WTC11 (cell line): ENCODE data around the gene TCHP. TPM values are rescaled to one million over a fixed set of nuclear protein-coding genes. Genes with fewer than 3 reads are reported as not detected.

Experiments
- ATAC-seq: fragments of 200-7000 bp; cut with Tn5 transposase; 2 replicates; pipeline ENCODE4 v1.10.0; 2021; ENCODE audit warnings: mild to moderate bottlenecking, moderate library complexity
- CTCF ChIA-PET: fragments of 300-600 bp; sonication (Branson Sonifier 250); formaldehyde crosslinking; loops from one replicate; lab custom pipeline; 2021; ENCODE audit warnings: antibody characterized with exemption; lab: Charles Lee
- POLR2A ChIA-PET: fragments of 350-600 bp; sonication (Branson Sonifier 250); formaldehyde crosslinking; loops from one replicate; lab custom pipeline; 2021; ENCODE audit warnings: antibody characterized with exemption; lab: Charles Lee
- DNase-seq: peaks from one replicate; pipeline ENCODE4 v3.0.0; 2021; ENCODE audit warnings: low spot score
- H3K27ac Mint-ChIP-seq: 2 replicates; pipeline ENCODE4 v1.8.0; 2021; ENCODE audit warnings: mixed read lengths
- H3K27me3 Mint-ChIP-seq: 2 replicates; pipeline ENCODE4 v1.8.0; 2021; ENCODE audit warnings: low read depth, mild to moderate bottlenecking, moderate library complexity, mixed read lengths
- H3K36me3 Mint-ChIP-seq: 2 replicates; pipeline ENCODE4 v1.8.0; 2021; ENCODE audit warnings: mixed read lengths
- H3K4me1 Mint-ChIP-seq: 2 replicates; pipeline ENCODE4 v1.8.0; 2022; ENCODE audit warnings: mixed read lengths
- H3K4me3 Mint-ChIP-seq: 2 replicates; pipeline ENCODE4 v1.8.0; 2021; ENCODE audit warnings: mild to moderate bottlenecking, moderate library complexity, mixed read lengths
- H3K9me3 Mint-ChIP-seq: 2 replicates; pipeline ENCODE4 v1.8.0; 2021; ENCODE audit warnings: mixed read lengths
- CBFB ChIP-seq: sonication (generic); formaldehyde crosslinking; IDR thresholded peaks from 2 replicates; pipeline ENCODE4 v1.8.1; 2022; ENCODE audit warnings: mild to moderate bottlenecking, low read depth, missing genetic modification reagents
- ERG ChIP-seq: fragments of 250-450 bp; sonication (Bioruptor Pico); IDR thresholded peaks from 2 replicates; pipeline ENCODE4 v1.8.0; 2021; ENCODE audit warnings: mild to moderate bottlenecking
- FOXJ3 ChIP-seq: sonication (generic); formaldehyde crosslinking; IDR thresholded peaks from 2 replicates; pipeline ENCODE4 v1.9.0; 2021; ENCODE audit warnings: missing genetic modification reagents, mild to moderate bottlenecking, borderline replicate concordance
- FOXP4 ChIP-seq: sonication (generic); formaldehyde crosslinking; IDR thresholded peaks from 2 replicates; pipeline ENCODE4 v1.8.0; 2022; ENCODE audit warnings: mild to moderate bottlenecking, missing genetic modification reagents
- GTF2I ChIP-seq: fragments of 250-450 bp; sonication (Bioruptor Pico); conservative IDR thresholded peaks from 2 replicates; pipeline ENCODE4 v1.4.0; 2021; ENCODE audit warnings: mild to moderate bottlenecking
- JAZF1 ChIP-seq: fragments of 250-450 bp; sonication (Bioruptor Pico); IDR thresholded peaks from 2 replicates; pipeline ENCODE4 v1.9.0; 2021; ENCODE audit warnings: moderate library complexity, mild to moderate bottlenecking, inconsistent platforms
- KAT7 ChIP-seq: sonication (generic); formaldehyde crosslinking; IDR thresholded peaks from 2 replicates; pipeline ENCODE4 v1.8.1; 2023; ENCODE audit warnings: missing genetic modification reagents, mild to moderate bottlenecking, borderline replicate concordance
- MYBL2 ChIP-seq: sonication (generic); formaldehyde crosslinking; IDR thresholded peaks from 2 replicates; pipeline ENCODE4 v1.8.1; 2023; ENCODE audit warnings: mild to moderate bottlenecking, moderate library complexity, missing genetic modification reagents
- NFYB ChIP-seq: sonication (generic); formaldehyde crosslinking; conservative IDR thresholded peaks from 2 replicates; pipeline ENCODE4 v1.8.0; 2022; ENCODE audit warnings: low read depth, missing genetic modification reagents
- NR1H2 ChIP-seq: sonication (generic); formaldehyde crosslinking; IDR thresholded peaks from 2 replicates; pipeline ENCODE4 v1.9.0; 2021; ENCODE audit warnings: mild to moderate bottlenecking, moderate library complexity, missing genetic modification reagents
- NR3C1 ChIP-seq: sonication (generic); formaldehyde crosslinking; conservative IDR thresholded peaks from 2 replicates; pipeline ENCODE4 v1.8.1; 2023; ENCODE audit warnings: low read depth, mild to moderate bottlenecking, missing genetic modification reagents
- PRRX2 ChIP-seq: fragments of 250-450 bp; sonication (Bioruptor Pico); IDR thresholded peaks from 2 replicates; pipeline ENCODE4 v1.8.0; 2021; ENCODE audit warnings: mild to moderate bottlenecking
- RORB ChIP-seq: fragments of 250-450 bp; sonication (Bioruptor Pico); IDR thresholded peaks from 2 replicates; pipeline ENCODE4 v1.9.0; 2021; ENCODE audit warnings: mild to moderate bottlenecking
- SMAD3 ChIP-seq: sonication (generic); formaldehyde crosslinking; IDR thresholded peaks from 2 replicates; pipeline ENCODE4 v1.8.0; 2022; ENCODE audit warnings: missing genetic modification reagents, mild to moderate bottlenecking, borderline replicate concordance
- SMAD4 ChIP-seq: sonication (generic); formaldehyde crosslinking; IDR thresholded peaks from 2 replicates; pipeline ENCODE4 v1.8.0; 2022; ENCODE audit warnings: mild to moderate bottlenecking, missing genetic modification reagents
- USF2 ChIP-seq: sonication (generic); formaldehyde crosslinking; IDR thresholded peaks from 2 replicates; pipeline ENCODE4 v1.8.1; 2023; ENCODE audit warnings: mild to moderate bottlenecking, missing genetic modification reagents, moderate library complexity
- ZBTB21 ChIP-seq: sonication (generic); formaldehyde crosslinking; IDR thresholded peaks from 2 replicates; pipeline ENCODE4 v1.8.1; 2023; ENCODE audit warnings: mild to moderate bottlenecking, missing genetic modification reagents, borderline replicate concordance
- ZNF138 ChIP-seq: sonication (generic); formaldehyde crosslinking; conservative IDR thresholded peaks from 2 replicates; pipeline ENCODE4 v1.8.1; 2022; ENCODE audit warnings: mild to moderate bottlenecking, moderate library complexity, missing genetic modification reagents
- ZNF396 ChIP-seq: fragments of 250-450 bp; sonication (Bioruptor Pico); IDR thresholded peaks from 2 replicates; pipeline ENCODE4 v1.8.0; 2021; ENCODE audit warnings: mild to moderate bottlenecking, moderate library complexity, borderline replicate concordance
- ZNF416 ChIP-seq: fragments of 250-450 bp; sonication (Bioruptor Pico); IDR thresholded peaks from 2 replicates; pipeline ENCODE4 v1.9.0; 2021; ENCODE audit warnings: mild to moderate bottlenecking, inconsistent platforms
- ZNF423 ChIP-seq: fragments of 250-450 bp; sonication (Bioruptor Pico); IDR thresholded peaks from 2 replicates; pipeline ENCODE4 v2.1.2; 2022; ENCODE audit warnings: mild to moderate bottlenecking, moderate library complexity
- ZNF532 ChIP-seq: fragments of 250-450 bp; sonication (Bioruptor Pico); IDR thresholded peaks from 2 replicates; pipeline ENCODE4 v1.9.0; 2021; ENCODE audit warnings: mild to moderate bottlenecking, borderline replicate concordance
- total RNA-seq: library from RNA; stranded (reverse); gene quantifications from 3 replicates; pipeline ENCODE4 v1.2.3, GENCODE V29; 2021
- TF ChIP-seq, protein P1 (sequence below): sonication (generic); formaldehyde crosslinking; IDR thresholded peaks from 2 replicates; pipeline ENCODE4 v1.8.0; 2022; ENCODE audit warnings: mild to moderate bottlenecking, missing genetic modification reagents

Gene TCHP
- total RNA-seq, 1 experiment from 2014 or later = 7.9 TPM

- no peak for TF ChIP-seq ZNF423 (CRISPR knock-in tag)
- no peak for TF ChIP-seq NFYB (CRISPR knock-in tag)
- no peak for TF ChIP-seq ERG
- TF ChIP-seq USF2 = no peak
- TF ChIP-seq CBFB = no peak
- TF ChIP-seq NR1H2 (CRISPR knock-in tag) = no peak
- no peak for TF ChIP-seq ZNF416 (CRISPR knock-in tag)
- TF ChIP-seq MYBL2 (CRISPR knock-in tag) = no peak
- TF ChIP-seq ZBTB21 (CRISPR knock-in tag) = no peak
- peaks cover 36% of the 10 kb centered on the region for H3K36me3 Mint-ChIP-seq
- no peak for ATAC-seq
- POLR2A ChIA-PET = no interaction called here
- H3K27me3 Mint-ChIP-seq = no peaks in the 10 kb centered on the region
- H3K9me3 Mint-ChIP-seq = peaks cover 5% of the 10 kb centered on the region; the same call in 1 of the 2 replicates
- H3K4me3 Mint-ChIP-seq = no peak overlapping the region
- DNase-seq = no peak
- CTCF ChIA-PET = interaction anchor here (0.8 to 2.9 kb wide), 4 partner anchors 8 to 77 kb away, joined by 3 to 7 read pairs (median 4); no protein-coding TSS in a partner anchor
- no peak overlapping the region for H3K27ac Mint-ChIP-seq
- peaks cover 16% of the 10 kb centered on the region; the same call in 1 of the 2 replicates for H3K4me1 Mint-ChIP-seq
Measured at GRCh38 chr12:109919456-109919855, 19.4 kb downstream of the TCHP start.

DNA sequence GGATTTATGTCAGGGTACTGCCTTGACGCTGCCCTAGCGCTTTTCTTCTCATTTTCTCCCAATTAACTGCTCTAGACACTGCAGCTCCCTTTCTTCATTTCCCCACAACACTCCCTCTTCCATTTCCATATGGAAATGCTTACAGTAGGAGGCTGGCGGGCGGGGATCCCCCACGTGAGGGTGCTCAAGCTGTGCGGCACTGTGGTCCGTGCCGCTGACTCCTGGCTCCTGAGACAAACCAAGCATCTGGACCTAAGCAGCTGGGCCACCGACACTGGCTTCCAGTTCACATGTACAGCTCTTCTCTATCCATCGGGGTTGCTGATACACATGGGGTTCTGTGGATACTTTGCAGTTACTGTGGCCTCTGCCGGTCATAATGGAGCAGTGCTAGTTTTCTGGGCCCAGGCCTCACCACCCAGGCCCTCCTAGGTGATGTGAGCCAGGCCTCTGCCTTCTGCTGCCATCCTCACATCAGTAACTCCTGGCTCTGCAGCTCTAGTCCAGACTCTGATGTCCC is 20.2 kb downstream of the TCHP start:
- ChIA-PET CTCF (interaction anchor here (0.6 to 2.9 kb wide), 5 partner anchors 9 to 123 kb away, joined by 3 to 7 read pairs (median 4); no protein-coding TSS in a partner anchor), POLR2A (no interaction called here)
- Mint-ChIP-seq H3K4me3 (no peak overlapping the region), H3K4me1 (peaks cover 13% of the 10 kb centered on the region; the same call in 1 of the 2 replicates), H3K27me3 (no peaks in the 10 kb centered on the region), H3K36me3 (peaks cover 29% of the 10 kb centered on the region), H3K9me3 (peaks cover 5% of the 10 kb centered on the region; the same call in 1 of the 2 replicates), H3K27ac (peak overlapping the region; percentile 33; the same call in 1 of the 2 replicates)
- no peak for TF ChIP-seq USF2
- TF ChIP-seq ZNF396 (CRISPR knock-in tag) = no peak
- no peak for TF ChIP-seq KAT7 (CRISPR knock-in tag)
- no peak for TF ChIP-seq ZNF138
- no peak for TF ChIP-seq NR3C1 (CRISPR knock-in tag)
- no peak for TF ChIP-seq FOXJ3 (CRISPR knock-in tag)
- DNase-seq = no peak
- no peak for ATAC-seq

GRCh38 chr12:109921982-109922381 is 21.9 kb downstream of the TCHP start:
- Mint-ChIP-seq H3K27ac (no peak overlapping the region), H3K27me3 (no peaks in the 10 kb centered on the region), H3K4me1 (peaks cover 11% of the 10 kb centered on the region; the same call in 1 of the 2 replicates), H3K36me3 (peaks cover 21% of the 10 kb centered on the region), H3K4me3 (no peak overlapping the region), H3K9me3 (peaks cover 5% of the 10 kb centered on the region; the same call in 1 of the 2 replicates)
- no peak for DNase-seq
- CTCF ChIA-PET = interaction anchor here (1.4 kb wide), 1 partner anchor 68 kb away, joined by 6 read pairs; no protein-coding TSS in a partner anchor
- POLR2A ChIA-PET = no interaction called here
- no peak for ATAC-seq
- no peak for TF ChIP-seq GTF2I (CRISPR knock-in tag)
- no peak for TF ChIP-seq RORB (CRISPR knock-in tag)
- TF ChIP-seq JAZF1 = no peak
- no peak for TF ChIP-seq PRRX2
- TF ChIP-seq, protein P1, sequence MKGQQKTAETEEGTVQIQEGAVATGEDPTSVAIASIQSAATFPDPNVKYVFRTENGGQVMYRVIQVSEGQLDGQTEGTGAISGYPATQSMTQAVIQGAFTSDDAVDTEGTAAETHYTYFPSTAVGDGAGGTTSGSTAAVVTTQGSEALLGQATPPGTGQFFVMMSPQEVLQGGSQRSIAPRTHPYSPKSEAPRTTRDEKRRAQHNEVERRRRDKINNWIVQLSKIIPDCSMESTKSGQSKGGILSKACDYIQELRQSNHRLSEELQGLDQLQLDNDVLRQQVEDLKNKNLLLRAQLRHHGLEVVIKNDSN = no peak
- no peak for TF ChIP-seq SMAD3 (CRISPR knock-in tag)
- TF ChIP-seq NR3C1 (CRISPR knock-in tag) = no peak
- TF ChIP-seq FOXP4 = no peak
- no peak for TF ChIP-seq ZNF532 (CRISPR knock-in tag)
- no peak for TF ChIP-seq SMAD4 (CRISPR knock-in tag)
